Cardiac fibroblast (primary cell): ENCODE results near the gene ALLC.

Source experiments
- DNase-seq, 2 donors: peaks; one replicate each; pipeline versions ENCODE4 v3.0.0 to v3.0.0-alpha.2; 2010; ENCODE audit warnings: low read depth in 2 of 2
- H3K4me3 ChIP-seq, 2 donors: replicated peaks in 1 of 2; 1 replicate in 1 of 2; 2 replicates in 1 of 2; pipeline ENCODE4 v1.5.1; 2011; ENCODE audit warnings: low read depth in 2 of 2, low read length in 2 of 2, mild to moderate bottlenecking in 2 of 2, moderate library complexity in 1 of 2
- TF ChIP-seq, protein P1 (sequence below): IDR thresholded peaks from one replicate; pipeline ENCODE4 v1.5.1; 2011; ENCODE audit warnings: low read depth, mild to moderate bottlenecking, low read length, inconsistent platforms

The ALLC gene

DNA sequence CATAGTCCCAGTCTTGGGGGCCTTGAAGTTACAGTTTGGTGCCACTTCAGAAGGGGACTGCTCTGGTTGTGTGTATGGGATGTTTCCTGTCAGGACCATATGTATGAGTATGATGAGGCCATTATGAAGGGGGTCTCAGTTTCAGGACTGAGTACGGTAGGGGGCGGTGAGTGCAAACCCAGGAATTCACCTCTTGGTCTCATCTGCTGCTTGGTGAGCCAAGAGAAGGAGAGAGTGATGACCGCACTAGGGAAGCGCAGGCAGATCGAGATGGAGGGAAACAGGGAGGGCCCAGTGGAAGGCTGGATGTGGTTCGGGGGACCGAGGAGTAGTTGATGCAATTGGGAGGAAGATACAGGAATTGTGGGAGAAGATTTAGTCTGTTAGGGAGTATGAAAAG, 73.8 kb downstream of the ALLC start:
- no peak for DNase-seq
- H3K4me3 ChIP-seq, result no peak overlapping the region
- TF ChIP-seq, protein P1, sequence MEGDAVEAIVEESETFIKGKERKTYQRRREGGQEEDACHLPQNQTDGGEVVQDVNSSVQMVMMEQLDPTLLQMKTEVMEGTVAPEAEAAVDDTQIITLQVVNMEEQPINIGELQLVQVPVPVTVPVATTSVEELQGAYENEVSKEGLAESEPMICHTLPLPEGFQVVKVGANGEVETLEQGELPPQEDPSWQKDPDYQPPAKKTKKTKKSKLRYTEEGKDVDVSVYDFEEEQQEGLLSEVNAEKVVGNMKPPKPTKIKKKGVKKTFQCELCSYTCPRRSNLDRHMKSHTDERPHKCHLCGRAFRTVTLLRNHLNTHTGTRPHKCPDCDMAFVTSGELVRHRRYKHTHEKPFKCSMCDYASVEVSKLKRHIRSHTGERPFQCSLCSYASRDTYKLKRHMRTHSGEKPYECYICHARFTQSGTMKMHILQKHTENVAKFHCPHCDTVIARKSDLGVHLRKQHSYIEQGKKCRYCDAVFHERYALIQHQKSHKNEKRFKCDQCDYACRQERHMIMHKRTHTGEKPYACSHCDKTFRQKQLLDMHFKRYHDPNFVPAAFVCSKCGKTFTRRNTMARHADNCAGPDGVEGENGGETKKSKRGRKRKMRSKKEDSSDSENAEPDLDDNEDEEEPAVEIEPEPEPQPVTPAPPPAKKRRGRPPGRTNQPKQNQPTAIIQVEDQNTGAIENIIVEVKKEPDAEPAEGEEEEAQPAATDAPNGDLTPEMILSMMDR, result no peak

DNA sequence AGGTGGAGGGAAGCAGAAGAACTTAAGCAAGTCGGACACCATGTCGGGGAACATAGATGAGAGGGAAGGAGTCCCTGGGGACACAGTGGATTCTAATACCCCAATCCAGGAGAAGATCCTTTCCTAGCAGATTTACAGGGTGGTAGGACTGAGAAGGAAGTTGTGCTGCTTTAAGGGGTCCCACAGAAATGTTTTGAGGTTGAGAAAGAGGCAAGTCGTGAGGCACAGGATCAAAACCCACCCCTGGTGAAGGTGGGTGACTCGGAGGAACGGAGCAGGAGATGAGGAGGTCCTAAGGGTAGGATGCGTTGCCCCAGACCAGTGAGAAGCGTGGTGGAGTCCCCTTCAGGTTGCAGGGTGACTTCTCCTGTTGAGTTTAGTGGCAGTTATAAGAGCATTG, 78.1 kb downstream of the ALLC start:
- TF ChIP-seq, protein P1, result no peak
- no peak for DNase-seq
- no peak overlapping the region for H3K4me3 ChIP-seq

DNA sequence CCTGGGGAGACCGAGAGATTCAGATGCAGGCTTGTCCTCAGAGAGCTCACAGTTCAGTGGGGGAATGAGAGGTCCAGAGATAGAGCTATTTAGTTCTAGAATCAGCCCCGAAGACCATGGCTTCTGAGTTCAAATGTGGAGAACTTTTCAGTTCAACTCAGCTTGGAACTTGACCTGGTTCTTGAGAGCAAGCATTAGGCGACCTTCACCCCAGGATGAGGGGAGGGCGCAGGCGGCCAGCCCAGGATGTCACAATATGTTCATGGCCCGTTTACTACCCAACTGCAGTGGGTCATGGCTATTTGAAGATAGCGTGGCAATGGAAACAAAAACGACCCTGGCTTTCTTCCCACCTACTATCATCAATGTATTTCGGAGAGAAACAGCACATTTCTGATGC, 79.1 kb downstream of the ALLC start:
- no peak for DNase-seq
- no peak overlapping the region for H3K4me3 ChIP-seq
- TF ChIP-seq, protein P1, result no peak

DNA sequence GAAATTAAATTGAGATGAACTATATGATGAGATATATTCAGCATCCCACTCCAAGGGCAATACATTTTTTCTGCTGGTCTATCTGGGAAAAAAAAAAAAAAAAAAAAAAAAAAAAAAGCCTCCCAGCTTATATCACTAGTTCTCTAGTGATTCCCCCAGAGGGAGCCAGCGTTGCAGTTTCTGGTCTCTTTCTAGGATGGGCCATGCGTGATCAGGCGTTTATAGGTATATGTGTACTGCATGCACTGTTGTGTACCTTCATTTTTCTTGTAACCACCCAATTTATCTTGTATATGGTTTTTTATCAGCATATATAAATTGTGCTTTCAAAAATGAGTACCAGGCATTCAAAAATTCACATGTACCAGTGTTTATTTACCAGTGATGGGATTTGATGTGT, 80.5 kb downstream of the ALLC start:
- no peak overlapping the region for H3K4me3 ChIP-seq
- DNase-seq, result peak; percentile 3 to 41
- TF ChIP-seq, protein P1, result peak; percentile 23

DNA sequence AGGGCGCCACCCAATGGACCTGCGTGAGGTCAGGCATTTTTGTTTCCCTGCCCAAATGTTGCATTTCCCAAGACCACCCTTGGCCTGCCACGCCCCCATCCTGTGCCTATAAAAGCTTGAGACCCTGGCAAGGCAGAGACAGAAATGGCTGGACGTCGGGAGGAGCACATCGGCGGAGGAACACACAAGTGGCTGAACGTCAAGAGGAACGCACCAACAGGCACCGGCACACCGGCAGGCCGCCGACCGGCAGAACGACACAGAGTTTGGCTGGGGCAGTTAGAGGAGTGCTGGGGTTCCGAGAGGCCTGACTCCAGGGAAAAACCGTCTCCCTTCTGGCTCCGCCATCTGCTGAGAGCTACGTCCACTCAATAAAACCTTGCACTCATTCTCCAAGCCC, 81.3 kb downstream of the ALLC start:
- no peak overlapping the region for H3K4me3 ChIP-seq
- DNase-seq, result no peak
- TF ChIP-seq, protein P1, result no peak

DNA sequence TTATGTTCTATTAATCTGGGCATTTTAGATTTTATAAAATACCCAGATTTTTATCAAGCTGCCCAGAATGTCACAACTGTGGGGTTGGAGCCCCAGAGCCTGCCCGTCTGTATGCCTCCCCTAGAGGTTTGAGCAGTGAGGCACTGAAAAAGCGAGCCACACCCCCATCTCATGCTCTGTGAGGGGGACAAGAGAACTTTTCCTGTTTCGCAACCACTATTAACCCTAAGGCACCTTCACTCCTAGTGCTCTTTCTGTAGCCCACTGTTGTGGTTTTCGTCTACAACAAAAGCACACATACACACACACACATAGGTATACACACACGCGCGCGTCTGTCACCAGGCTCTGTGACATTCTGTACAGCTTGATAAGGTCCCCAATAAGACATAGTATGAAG, 83.4 kb downstream of the ALLC start:
- DNase-seq, result no peak
- H3K4me3 ChIP-seq, result no peak overlapping the region
- TF ChIP-seq, protein P1, result no peak

DNA sequence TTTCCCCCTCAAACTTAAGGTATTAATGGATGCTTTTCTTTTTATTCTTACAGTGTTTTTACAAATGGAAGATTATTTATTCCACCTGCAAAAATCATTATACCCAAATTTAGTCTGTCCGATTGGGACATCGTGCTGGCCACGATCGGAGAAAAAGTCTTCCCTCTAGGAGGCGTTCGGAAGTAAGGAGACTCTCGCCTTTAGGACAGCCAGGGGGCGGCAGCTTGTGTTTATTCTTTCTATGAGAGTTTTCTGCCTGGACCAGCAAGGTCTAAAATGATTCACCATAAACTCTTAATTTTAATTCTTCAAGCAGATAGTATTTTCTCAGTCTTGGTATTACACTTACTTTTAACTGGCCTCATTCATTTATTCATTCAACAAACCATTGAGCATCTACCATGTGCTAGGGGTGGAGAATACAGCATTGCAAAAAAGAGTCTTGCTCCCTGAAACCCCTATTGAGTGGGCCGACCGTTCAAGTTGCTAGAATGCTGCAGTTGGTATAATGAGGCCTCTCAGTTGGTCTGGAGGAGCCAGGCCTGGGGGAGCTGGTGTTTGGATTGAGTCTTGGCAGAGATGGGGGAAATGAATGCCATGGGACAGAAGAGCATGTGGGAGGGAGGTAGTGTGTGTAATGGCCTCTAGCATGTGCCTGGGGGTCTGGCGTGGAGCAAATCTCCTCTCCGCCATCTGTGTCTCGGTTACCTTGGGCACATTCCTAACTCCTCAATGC, 84.0 kb downstream of the ALLC start:
- TF ChIP-seq, protein P1, result no peak
- no peak for DNase-seq
- no peak overlapping the region for H3K4me3 ChIP-seq
